GM18498 (cell line): ENCODE measurements around the gene CREBRF.
"Not testable (repeated sequence)": the region's sequence is repeated elsewhere in the genome, so short reads cannot be mapped to it uniquely, and the experiment has no call there.

Experiments
- ATAC-seq: cut with Tn5 transposase; IDR thresholded peaks from one replicate; pipeline ENCODE4 v1.9.1; 2021; ENCODE audit warnings: mild to moderate bottlenecking, moderate library complexity; ENCODE audit not compliant: unreplicated experiment

CREBRF gene

GRCh38 chr5:173075970-173076369, 19.8 kb downstream of the CREBRF start:
- ATAC-seq: no peak

- ATAC-seq: not testable (repeated sequence)
Observed at GRCh38 chr5:173076471-173076870, 20.3 kb downstream of the CREBRF start.

- ATAC-seq: no peak
Observed at GRCh38 chr5:173078878-173079277, 22.7 kb downstream of the CREBRF start.

DNA sequence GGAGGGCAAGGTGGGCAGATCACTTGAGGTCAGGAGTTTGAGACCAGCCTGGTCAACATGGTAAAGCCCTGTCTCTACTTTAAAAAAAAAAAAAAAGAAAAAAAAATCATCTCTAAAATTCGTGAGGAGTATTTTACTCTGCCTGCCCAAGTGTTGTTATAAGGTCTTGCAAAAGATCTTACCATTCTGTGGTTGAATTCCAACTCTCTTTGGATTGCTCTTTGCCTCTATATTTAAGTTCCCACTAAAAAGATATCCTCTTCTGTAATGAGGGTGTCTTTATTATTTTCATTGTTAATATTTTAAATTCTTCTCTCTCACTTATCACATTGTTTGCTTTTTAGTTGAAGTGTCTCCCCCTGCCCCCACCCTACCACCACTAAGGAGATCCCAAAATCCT, 33.4 kb downstream of the CREBRF start:
- no peak for ATAC-seq

DNA sequence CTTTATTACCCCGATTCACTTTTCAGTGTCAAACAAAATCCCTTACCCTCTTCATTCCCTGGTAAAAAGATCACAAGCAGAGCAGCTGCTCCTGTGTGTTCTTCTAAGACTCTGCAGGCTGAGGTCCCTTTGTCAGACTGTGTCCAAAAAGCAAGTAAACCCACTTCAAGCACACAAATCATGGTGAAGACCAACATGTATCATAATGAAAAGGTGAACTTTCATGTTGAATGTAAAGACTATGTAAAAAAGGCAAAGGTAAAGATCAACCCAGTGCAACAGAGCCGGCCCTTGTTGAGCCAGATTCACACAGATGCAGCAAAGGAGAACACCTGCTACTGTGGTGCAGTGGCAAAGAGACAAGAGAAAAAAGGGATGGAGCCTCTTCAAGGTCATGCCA, 34.5 kb downstream of the CREBRF start:
- no peak for ATAC-seq

- no peak for ATAC-seq
Observed at GRCh38 chr5:173091981-173092380, 35.8 kb downstream of the CREBRF start.

- ATAC-seq: no peak
Observed at GRCh38 chr5:173093606-173094005, 37.5 kb downstream of the CREBRF start.

GRCh38 chr5:173094012-173094661, 38.0 kb downstream of the CREBRF start:
- no peak for ATAC-seq

DNA sequence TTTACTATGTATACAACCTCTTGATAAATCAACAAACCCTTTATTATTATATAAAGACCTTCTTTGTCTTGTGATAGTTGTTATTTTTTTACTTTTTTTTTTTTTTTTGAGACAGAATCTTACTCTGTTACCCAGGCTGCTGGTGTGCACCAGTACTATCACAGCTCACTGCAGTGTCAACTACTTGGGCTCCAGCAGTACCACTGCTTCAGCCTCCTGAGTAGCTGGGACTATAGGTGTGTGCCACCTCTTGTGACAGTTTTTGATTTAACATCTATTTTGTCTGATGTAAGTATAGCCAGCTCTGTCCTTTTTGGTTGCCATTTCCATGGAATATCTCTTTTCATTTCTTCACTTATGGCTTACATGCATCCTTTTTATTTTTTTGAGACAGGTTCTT, 42.6 kb downstream of the CREBRF start:
- ATAC-seq: no peak

DNA sequence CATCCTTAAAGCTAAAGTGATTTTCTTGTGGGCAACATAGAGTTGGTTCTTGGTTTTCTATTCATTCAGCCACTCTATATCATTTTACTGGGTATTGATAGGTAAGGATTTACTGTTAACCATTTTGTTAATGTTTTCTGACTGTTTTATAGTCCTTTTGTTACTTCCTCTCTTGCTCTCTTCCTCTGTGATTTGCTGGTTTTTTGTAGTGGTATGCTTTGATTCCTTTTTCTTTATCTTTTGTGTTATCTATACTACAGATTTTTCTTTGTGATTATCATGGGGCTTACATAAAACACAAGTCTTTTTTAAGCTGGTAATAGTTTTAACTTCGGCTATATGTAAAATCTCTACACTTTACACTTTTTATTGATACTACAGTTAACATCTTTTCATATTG, 43.3 kb downstream of the CREBRF start:
- ATAC-seq: no peak

DNA sequence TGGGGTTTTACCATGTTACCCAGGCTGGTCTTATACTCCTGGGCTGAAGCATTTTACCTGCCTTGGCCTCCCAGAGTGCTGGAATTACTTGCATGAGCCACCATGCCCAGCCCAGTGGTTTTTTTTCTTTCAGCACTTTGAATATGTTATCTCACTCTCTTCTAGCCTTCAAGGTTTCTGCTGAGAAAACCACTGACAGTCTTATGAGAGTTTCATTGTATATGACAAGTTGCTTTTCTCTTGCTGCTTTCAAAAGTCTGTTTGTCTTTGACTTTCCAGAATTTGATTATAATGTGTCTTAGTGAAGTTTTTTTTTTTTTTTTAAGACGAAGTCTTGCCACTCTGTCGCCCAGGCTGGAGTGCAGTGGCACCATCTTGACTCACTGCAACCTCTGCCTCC, 45.1 kb downstream of the CREBRF start:
- ATAC-seq: no peak

DNA sequence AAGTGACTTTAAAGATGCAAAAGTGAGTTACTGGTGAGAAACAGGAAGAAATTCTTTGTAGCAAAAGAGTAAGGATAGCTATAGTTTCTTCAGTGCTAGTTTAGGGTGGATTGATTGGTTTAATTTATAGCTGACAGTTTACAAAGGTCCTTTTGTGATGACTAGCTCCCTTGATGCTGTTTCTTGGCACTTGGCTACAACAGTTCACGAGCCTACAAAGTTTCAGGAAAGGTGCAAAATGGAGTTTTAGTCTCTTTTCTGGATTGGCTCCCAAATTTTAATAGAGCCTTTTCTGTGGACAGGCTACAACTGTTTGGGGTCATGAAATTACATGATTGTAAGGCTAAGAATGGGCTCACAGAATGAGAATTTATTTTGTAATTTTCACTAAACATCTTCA, 47.3 kb downstream of the CREBRF start:
- ATAC-seq: no peak

- no peak for ATAC-seq
Observed at GRCh38 chr5:173108914-173109313, 52.8 kb downstream of the CREBRF start.

DNA sequence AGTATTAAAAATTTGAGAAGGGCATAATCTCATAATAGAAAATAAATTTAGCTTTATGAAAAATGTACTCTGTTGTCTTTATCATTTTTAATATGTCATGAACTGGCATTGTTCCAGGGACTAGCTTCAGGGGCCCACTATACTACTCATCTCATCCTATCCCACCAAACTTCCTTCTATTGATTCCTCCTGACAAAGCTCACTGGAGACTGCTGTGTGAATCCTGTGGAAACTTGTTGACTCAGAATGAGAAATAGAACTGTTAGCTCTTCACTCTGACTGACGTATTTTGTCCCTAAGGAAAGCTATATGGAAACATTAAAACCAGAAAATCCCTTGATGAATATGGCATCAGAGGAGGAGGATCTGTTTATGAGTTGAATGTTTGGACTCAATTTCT, 58.4 kb downstream of the CREBRF start:
- ATAC-seq: no peak

DNA sequence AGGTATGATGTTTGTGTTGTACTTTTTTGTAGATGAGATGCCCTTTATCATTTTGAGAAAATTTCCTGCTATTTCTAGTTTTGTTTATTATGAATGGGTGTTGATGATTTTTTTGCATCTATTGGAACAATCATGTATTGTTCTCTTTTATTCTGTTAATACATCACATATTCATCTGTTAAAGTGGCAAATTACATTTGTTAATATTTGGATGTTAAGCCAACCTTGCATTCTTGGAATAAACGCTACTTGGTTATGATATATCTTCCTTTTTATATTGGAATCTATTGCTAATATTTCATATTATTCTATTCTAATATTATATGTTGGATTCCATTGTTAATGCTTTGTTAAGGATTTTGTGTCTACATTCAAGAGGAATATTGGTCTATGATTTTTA, 63.6 kb downstream of the CREBRF start:
- ATAC-seq: no peak

DNA sequence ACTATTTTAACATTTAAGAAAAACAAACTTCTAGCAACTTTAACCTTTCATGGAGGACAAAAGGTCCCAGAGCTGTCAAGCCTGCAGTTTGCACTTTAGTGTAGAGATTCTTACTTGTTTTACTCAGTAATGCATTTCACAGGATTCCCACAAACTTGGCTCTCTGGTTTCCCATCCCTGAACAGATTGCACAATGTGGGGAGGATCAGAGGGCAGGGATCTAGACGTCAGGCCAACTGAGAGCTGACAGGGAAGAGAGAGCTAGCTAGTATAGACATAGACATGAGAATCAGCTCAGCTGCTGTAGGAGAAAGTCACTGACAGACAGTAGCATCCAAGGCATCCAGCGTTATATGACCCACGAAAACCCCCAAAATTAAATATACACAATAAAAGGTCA, 67.3 kb downstream of the CREBRF start:
- ATAC-seq: no peak

- not testable (repeated sequence) for ATAC-seq
Observed at GRCh38 chr5:173132166-173132565, 76.0 kb downstream of the CREBRF start.

DNA sequence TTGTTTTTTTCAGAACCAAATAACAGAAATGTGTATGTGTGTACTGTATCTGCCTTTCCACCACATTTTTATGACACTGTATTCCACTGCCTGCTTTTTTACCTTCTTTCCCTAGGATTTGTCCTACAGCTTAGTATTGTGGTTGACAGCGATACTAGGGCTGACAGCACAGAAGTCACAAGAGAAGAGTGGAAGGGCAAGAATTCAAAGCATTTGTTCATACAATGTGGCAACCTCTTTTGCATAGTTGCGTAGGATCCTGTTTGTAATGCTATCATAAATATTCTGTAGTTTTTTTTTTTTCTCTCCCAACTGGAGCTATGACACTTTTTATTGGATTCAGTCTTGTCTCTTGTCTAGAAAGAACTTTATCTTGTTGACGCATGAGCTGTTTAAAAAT, 82.6 kb downstream of the CREBRF start:
- ATAC-seq: no peak

DNA sequence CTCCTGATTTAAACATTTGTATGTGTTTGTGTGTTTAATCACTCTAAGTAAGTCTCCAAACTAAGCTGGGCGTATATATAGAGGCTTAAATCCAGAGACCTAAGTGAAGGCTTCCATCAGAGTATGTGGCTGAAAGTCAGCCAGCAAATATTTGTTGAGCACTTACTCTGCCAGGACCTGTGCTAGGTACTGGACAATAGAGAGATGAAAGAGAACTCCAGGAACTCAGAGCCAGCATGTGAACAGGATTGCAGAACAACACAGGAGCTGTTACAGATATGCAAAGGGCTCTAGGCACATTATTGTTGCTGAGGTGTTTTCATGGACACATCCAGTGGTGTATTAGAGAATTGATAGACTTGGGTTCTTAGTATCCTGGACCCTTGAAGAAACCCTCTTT, 83.5 kb downstream of the CREBRF start:
- ATAC-seq: no peak

GRCh38 chr5:173140769-173141168, 84.6 kb downstream of the CREBRF start:
- no peak for ATAC-seq

GRCh38 chr5:173143567-173143966, 87.4 kb downstream of the CREBRF start:
- ATAC-seq: no peak

DNA sequence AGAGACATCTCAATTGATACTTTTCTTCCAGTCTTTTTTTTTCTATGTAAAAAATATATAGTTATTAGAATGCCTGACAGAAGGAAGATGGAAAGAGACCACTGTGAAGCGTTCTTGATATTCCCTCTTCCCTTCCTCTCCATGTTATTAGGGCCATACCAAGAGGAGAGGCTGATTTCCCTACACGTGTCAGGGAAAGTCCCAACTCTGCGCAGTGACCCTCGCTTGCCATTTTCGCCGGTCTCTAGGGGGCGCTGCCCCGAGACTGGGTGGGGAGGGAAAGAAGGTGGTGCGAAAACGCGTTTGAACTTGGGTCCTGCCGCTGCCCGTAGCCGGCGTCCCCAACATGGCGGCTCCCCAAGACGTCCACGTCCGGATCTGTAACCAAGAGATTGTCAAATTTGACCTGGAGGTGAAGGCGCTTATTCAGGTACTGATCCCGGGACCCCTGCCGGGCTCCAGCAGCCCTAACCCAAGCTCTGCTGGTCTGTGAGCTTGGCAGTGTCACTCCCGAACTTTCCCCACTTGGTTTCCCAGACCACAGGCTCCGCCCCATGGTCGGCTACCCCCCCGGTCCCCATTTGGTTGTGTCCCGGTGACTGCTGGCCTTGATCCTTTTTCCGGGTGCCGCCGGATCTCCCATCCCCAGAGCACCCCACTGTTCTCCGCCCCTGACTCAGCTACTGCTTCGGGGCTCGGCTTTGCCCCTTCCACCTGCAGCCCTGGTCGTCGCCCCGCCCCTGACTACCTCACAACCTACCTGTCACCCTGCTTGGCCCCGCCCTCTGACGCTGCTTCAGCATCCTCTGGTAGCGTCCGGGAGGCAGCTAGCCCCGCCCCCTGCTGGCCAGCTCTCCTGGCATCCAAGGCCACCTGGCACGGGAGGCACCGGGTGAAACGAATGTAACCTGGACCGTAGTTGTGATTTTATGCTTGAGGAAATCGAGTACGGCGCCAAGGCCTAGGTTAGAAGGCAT, 88.3 kb downstream of the CREBRF start, which contains the start of gene BNIP1:
Gene BNIP1 (plus strand): TSS at position 332 of the 977 bp plus-strand sequence. CDS start 15 bp downstream, at position 347.
- peak; percentile 94 for ATAC-seq
